Hematopoietic multipotent progenitor cell treated with erythropoietin and hydrocortisone succinate and interleukin-3 and kit ligand, for 6 days (in vitro differentiated cells): ENCODE measurements around the gene LONRF3.
"Not testable (repeated sequence)": the region's sequence is repeated elsewhere in the genome, so short reads cannot be mapped to it uniquely, and the experiment has no call there.

Source experiments
- DNase-seq: peaks from one replicate; pipeline ENCODE4 v3.0.0-alpha.2; 2015

Gene LONRF3

DNA sequence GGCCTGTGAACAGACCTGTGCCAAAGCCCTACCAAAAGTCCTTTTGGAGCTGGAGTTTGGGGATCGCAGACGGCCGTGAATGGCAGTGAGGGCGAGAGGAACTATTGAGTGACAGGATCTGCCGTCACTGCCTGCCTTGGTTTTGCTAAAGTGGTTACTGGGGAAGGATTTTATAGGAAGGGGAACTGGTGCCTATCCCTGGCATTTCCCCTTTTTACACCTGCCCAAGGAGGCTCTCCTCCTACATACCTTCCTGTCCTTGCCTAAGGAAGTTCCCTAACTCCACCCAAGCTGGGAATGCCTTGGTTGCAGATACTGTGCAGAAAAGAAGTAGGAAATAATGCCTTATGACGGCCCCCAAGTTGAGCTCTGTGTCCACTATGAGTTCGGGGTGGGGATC lies 14.5 kb downstream of the LONRF3 start:
- DNase-seq, result no peak

DNA sequence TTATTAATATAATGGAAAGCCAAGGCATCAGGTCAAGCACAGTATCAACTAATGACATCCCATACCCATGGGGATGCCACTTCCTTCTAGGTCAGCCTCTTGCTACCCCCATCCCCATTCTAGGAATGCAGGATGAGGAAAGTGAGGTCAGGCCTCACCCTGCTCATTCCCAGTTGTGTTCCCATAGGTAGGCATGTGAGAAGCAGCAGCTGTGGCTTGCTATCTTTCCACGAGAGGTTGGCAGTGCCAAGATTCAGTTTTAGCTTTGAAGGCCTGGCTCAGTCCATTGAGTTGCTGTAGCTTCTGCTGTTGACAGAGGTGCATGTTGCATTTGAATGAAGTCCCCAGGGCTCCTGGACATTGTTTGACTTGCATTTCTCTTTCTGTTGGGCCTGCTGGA lies 15.5 kb downstream of the LONRF3 start:
- DNase-seq, result no peak

DNA sequence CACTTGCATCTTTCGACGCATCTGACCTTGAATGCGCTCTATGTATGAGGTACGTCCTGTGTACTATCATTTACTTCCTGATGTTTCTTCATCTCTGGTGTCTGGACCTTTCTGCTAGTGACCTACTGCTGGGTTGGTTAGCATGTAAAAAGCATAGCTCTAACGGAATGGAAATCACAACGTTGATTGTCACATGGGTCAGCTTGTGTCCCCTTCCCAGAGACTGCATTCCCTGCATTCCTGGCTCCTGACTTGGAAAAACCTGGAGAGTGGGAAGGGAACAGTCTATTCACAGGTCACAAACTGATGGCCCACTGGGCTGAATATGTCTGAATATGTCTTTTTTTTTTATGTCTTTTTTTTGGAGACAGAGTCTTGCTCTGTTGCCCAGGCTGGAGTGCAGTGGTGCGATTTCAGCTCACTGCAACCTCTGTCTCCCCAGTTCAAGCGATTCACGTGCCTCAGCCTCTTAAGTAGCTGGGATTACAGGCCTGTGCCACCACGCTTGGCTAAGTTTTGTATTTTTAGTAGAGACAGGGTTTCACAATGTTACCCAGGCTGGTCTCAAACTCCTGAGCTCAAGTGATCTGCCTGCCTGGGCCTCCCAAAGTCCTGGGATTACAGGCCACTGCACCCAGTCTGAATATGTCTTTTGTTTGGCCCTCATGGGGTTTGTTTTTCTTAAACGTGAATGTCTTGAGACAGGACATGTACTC lies 16.3 kb downstream of the LONRF3 start:
- DNase-seq, result no peak

DNA sequence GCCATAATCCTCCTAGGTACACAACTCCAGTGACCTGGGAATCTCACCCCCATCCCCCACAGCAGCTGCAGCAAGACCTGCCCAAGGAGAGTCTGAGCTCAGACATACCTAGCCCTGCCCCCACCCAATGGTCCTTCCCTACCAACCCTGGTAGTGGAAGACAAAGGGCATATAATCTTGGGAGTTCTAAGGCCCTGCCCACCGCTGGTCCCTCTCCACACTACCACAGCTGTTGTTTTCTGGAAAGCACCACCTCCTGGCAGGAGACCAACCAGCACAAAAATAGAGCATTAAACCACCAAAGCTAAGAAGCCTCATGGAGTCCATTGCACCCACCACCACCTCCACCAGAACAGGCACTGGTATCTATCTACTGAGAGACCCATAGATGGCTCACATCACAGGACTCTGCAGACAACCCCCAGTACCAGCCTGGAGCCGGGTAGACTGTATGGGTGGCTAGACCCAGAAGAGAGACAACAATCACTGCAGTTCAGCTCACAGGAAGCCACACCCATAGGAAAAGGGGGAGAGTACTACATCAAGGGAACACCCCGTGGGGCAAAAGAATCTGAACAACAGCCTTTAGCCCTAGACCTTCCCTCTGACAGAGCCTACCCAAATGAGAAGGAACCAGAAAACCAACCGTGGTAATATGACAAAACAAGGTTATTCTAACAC lies 18.2 kb downstream of the LONRF3 start:
- DNase-seq, result not testable (repeated sequence)

DNA sequence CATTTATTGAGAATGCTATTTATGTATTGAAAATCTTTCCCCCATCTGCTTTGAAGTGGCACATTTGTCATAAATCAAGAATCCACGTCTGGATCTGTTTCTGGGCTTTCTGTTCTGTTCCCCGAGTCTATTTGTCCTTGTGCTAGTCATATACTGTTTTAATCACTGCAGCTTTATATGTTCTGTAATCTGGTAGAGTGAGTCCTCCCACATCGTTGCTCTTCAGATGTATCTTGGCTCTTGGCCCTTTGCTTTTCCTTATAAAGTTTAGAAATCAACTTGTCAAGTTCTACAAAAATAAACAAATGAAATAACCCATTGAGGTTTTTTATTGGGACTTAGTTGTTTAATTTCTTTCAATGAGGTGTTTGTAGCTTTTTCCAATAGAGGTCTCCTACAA lies 29.0 kb downstream of the LONRF3 start:
- no peak for DNase-seq

DNA sequence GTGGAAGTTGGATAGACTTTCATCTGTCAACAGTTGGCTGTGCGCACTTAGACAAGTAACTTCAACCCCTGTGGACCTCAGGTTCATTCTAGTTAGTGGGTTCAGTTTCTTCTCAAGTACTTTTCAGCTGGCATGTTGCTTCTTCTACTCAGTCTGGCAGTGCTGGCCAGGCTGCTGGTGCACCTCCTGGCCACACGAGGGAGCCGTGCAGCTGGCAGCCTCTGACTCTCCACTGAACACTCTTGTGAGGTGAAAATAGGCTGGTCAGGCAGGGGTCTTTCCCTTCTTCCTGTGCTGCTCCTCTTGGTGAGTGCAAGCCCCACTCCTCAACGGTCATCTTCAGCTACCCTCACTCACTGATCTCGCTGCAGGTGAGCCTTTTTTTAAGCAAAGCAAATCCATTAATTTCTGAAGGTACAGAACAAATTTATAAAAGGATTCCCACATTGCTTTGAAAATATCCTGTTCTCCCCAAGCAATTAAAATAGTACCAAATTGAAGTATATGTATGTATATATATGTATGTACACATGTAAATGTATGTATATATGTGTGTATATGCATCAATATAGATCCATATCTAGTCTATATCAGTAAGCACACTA lies 30.6 kb downstream of the LONRF3 start:
- peak; percentile 50 for DNase-seq

DNA sequence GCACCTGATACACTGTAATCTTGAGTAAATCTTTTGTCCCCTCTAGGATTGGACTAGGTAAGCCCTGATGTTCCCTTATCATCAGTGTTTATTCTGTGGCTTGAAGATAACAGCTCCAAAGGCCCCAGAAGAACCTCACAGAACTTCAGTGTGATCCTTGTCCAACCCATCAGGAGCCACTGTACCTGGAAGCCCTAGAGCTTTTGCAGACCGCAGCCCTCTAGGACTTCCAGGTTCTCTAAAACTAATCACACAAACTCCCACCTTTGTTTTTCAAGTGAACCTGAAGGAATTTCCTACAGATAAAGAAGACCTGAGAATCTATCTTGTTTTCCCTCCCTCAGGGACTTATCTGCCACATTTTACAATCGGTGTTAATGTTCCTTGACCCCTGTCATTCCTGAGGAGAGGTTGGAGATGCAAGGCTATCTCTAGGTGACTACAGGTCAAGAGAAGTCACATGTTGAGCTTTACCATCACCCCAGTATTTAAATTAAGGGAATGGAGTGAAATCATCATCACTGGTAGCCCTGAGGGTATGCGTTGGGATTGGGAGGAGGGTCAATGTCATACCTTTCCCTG lies 32.9 kb downstream of the LONRF3 start:
- no peak for DNase-seq

DNA sequence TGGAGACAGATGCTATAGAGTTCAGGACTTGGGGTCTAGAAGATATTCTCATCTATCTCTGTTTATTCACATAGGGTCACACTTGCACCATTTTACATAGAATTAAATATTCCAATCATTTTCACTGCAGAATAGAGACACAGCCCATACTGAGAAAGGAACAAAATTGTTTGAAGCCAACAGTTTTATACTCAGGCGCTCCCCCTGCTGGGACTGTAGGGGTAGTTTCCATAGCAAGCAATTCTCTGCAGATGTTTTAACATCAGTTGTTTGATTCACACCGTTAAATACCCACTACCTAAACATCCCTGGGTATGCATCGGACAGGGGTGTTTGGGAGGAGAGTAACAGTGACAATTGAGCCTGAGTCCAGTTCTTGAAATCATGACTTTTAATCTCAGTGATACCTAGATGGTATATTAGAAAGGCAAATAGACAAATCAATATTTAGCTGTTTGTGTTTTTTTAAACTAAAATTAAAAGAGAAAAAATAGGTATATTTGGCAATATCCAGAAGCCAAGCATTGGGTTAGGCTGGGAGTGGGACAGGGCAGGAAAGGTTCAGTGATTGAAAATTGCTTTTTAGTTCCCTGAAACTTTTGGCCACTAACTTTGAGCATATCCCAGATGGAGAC lies 33.8 kb downstream of the LONRF3 start:
- peak; percentile 46 for DNase-seq

DNA sequence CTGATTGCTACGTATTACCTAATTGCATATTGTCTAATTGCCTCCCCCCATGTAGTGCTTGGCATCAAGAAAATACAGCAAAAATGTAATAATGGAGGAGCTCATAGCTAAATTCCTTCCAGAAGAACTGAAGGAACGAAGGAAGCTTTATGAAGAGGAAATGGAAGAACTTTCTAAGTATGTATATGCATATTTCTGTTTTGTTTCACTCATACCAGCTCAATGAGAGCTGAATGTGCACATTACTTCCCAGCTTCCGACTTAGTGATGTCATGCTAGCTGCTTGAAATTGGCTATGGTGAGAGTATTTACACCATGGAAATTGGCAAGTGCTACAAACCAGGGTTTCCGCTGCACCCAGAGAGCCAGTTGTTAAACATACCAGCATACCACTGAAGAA lies 34.7 kb downstream of the LONRF3 start:
- DNase-seq, result no peak

DNA sequence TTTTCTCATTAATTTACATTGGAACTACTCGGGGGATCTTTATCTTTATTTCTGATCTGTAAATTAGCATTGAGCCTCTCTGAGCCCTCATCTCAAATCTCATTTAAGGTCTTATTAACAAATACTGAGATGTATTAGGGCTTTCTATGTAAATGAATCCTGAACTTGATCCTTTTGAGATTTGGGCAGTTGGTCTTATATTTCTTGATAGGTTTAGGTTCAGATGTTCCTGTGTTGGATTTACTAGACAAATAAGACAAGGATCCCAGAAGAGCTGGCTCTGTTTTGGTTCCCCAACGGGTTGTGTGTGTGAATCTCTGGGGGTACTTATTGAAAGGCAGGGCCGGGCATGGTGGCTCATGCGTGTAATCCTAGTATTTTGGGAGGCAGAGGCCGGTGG lies 36.1 kb downstream of the LONRF3 start:
- DNase-seq, result no peak

DNA sequence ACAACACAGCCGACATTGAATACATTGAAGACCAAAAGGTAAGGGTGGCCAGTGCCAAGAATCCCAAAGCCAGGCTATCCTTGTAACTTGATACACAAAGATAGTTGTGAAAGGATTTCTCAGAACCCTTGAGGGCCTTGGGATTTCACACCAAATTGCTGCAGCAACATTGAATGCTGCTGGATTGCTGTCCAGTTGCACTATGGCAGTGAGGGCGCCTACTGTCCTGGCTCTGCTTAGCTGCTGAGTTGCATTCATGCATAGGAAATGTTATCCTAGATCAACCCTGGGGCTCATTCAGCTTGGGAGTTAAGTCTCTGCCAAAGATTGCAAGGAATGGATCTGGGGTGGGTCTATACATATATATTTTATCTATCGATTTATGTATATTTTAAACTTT lies 38.7 kb downstream of the LONRF3 start:
- no peak for DNase-seq

DNA sequence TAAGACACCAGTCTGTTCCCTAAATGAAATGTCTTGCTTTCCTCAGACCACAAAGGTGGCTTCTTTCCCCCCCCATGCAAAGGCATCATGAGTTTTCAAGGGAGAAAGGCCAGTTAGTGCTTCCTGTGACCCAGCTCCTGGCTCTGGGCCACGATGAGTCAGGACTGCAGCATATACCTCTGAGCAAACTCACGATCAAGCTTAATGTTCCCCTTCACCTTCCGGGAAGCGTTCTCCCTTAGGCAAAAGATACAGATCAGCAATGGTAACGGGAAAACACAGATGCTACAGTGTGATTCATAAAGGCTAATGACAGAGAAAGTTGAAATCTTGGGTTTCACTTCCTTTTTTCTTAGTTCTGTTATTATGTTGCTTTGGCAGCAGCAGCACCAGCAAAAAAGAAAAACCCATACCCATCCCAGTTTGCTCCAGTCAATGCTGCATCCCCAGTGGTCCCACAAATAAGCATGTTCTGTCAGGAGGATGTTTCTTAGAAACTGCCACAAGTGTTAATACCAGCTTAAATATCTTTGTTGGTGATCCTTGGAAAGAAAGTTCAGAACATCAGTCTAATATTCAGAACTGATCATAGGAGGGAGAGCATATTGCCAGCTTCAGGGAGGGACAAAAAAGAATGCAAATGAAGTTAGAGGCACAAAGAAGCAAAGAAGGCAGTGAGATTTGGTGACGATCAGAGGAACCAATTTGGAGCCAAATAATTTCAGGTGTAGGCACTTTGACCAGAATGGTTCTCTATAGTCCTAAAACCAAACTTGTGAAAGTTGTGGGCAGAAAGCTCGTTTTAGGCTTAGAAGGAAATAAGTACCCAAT lies 41.2 kb downstream of the LONRF3 start:
- DNase-seq, result peak; percentile 3

DNA sequence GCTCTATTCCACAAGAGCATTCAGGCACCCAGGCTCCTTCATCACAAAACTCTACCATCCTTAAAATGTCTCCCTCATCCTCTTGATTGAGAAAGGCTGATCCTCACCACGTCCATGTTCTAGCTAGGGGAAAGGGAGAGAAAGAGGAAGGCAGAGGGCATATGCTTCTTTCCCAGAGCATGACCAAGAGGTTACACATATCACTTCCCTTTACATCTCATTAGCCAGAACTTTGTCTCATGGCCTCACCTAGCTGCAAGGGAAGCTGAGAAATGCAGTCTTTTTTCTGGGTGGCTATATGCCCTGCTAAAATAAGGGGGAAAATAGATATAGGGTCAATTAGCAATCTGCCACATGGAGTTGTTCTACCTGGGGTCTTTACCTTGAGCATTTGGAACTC lies 42.7 kb downstream of the LONRF3 start:
- DNase-seq, result no peak

DNA sequence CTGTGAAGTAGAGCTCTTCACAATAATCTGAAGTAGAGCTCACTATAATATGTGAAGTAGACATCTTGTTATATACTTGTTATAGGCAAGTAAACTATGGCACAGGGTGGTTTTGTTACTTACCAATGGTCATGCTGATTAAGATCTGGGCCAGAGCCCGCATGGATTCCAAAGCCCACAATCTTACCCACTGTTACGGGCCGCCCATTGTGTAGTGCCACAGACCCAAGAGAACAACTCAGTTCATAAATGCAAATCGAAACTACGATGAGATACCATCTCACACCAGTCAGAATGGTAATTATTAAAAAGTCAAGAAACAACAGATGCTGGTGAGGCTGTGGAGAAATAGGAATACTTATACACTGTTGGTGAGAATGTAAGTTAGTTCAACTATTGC lies 51.5 kb downstream of the LONRF3 start:
- no peak for DNase-seq

DNA sequence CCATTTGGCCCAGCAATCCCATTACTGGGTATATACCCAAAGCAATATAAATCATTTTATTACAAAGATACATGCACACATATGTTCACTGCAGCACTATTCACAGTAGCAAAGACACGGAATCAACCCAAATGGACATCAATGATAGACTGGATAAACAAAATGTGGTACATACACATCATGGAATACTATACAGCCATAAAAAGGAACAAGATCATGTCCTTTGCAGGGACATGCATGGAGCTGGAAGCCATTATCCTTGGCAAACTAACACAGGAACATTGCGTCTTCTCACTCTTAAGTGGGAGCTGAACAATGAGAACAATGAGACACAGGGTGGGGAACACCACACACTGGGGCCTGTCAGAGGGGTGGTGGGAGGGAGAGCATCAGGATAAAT lies 51.9 kb downstream of the LONRF3 start:
- not testable (repeated sequence) for DNase-seq

DNA sequence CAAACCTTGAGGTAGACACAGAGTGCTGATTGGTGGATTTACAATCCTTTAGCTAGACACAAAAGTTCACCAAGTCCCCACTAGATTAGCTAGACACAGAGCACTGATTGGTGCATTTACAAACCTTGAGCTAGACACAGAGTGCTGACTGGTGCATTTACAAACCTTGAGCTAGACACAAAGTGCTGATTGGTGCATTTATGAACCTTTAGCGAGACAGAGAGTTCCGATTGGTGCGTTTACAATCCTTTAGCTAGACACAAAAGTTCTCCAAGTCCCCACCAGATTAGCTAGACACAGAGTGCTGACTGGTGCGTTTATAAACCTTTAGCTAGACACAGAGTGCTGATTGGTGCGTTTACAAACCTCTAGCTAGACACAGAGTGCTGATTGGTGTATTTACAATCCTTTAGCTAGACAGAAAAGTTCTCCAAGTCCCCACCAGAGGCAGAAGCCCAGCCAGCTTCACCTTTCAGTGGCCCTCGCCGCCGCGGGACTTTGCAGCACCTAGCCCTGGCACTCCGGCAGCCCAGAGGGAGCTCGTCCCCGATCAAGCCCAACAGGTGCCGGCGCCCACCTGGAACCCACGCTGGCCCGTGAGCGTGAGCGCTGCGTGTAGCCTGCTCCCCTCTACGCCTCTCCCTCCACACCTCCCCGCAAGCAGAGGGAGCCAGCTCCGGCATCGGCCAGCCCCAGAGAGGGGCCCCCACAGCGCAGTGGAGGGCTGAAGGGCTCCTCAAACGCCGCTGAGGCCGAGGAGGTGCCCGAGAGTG lies 53.7 kb downstream of the LONRF3 start:
- not testable (repeated sequence) for DNase-seq

DNA sequence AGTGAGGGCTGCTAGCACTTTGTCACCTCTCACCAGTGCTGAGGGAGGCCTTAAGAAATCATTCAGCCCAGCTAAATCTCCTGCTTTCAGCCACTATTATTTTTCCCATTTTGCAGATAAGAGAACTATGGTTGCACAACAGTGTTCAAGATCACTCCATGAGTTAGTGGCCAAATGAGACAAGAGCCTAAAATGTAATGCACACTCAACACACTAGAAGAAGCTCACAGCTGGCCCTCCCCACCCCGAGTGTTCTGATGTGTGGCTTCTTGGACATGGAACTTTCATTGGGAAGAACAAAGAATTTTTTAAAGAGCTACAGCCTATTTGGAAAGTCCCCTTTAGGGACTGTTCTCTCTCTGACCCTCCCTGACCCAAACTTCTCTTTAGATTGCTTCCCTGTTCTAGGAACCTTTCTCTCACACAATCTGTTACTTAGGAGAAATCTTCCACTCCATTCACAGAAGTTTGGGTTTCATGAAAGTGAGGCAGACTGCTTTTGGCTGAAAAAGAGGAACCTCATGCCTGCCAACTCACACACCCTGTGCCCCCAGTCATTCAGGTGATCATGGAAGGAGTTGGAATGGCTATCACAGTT lies 54.4 kb downstream of the LONRF3 start:
- no peak for DNase-seq

DNA sequence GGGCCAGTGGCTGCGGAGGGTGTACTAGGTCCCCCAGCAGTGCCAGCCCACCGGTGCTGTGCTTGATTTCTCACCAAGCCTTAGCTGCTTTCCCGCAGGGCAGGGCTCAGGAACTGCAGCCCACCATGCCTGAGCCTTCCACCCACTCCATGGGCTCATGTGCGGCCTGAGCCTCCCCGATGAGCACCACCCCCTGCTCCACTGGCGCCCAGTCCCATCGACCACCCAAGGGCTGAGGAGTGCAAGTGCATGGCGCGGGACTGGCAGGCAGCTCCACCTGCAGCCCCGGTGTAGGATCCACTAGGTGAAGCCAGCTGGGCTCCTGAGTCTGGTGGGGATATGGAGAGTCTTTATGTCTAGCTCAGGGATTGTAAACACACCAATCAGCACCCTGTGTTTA lies 55.2 kb downstream of the LONRF3 start:
- not testable (repeated sequence) for DNase-seq

DNA sequence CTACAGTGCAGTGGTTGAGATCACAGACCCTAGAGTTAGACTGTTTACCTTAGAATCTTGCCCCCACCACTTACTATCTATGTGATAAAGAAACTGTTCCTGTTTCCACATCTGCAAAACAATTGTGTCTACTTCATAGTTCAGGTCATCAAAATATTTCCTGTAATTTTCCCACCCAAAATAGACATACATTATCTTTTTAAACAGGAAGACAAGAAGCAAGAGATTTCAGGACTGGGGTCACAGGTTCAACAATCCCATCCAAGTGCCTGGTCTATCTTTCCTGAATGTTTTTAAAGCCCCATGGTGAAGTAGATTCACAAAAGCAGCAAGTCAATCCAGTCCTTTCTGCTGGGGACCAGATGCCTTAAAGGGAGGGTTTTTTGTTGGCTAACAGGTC lies 56.6 kb downstream of the LONRF3 start:
- DNase-seq, result no peak

DNA sequence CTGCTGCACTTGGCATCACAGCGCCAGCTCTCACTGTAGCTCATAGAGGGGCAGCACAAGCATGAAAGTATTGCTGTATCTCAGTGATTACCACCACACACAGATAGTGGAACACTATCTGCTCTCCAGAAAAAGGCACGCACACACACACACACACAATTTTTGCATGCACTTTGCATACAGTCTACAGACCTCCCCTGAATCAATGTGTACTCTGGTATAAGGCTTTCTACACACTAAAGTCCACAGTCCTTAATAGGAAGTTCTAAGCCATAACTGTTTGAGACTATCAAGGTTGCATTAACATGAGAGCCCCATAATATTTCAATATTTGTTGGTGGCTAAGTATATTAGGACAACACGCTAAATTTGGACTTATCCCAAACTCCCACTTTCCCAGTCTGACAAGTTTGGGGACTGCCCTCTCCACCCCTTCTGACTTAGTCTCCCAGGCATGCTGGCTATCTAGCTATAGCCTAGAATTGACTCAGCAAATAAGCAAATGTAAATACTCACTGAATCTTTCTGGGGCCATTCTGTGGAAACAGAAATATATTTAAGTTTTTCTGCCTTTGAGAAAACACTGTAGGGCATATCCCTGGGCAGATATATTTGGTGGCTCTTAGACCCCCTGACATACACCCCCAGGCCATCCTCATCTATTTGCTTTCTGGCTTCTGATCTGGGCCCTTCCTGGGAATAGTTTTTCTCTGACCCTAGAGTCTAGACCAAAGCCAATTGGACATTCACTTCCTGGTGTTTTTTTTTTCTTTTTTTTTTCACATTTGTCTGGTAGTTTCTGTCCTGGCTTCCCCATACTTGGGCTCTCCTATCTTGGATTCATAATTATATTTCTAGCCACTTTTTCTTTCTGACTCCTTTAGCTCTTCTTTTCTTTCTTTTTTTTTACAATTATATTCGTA lies 62.0 kb downstream of the LONRF3 start:
- DNase-seq, result no peak
